HepG2 (cell line): Measurements from ENCODE around the gene SLC6A9. TPM values are rescaled to one million over a fixed set of nuclear protein-coding genes. Genes with fewer than 3 reads are reported as not detected.

ENCODE experiments used
- ATF1 ChIP-seq: IDR thresholded peaks from 2 replicates; pipeline ENCODE4 v1.6.1; 2016; ENCODE audit warnings: mild to moderate bottlenecking, control low read depth
- CTCF ChIP-seq: sonication (generic); formaldehyde crosslinking; IDR thresholded peaks from 2 replicates; pipeline ENCODE4 v1.5.0; 2020; ENCODE audit warnings: mild to moderate bottlenecking, missing genetic modification reagents, moderate library complexity
- FOSL1 ChIP-seq: sonication (generic); formaldehyde crosslinking; IDR thresholded peaks from 2 replicates; pipeline ENCODE4 v1.9.0; 2021; ENCODE audit warnings: missing genetic modification reagents, borderline replicate concordance
- FOXA3 ChIP-seq: IDR thresholded peaks from 2 replicates; pipeline ENCODE4 v1.6.1; 2016; ENCODE audit warnings: missing genetic modification reagents, missing compliant biosample characterization
- HOMEZ ChIP-seq: IDR thresholded peaks from 2 replicates; pipeline ENCODE4 v1.6.1; 2016; ENCODE audit warnings: low read depth
- HOXA5 ChIP-seq: sonication (generic); formaldehyde crosslinking; IDR thresholded peaks from 2 replicates; pipeline ENCODE4 v1.4.0; 2020; ENCODE audit warnings: missing genetic modification reagents
- HOXA9 ChIP-seq: sonication (generic); formaldehyde crosslinking; IDR thresholded peaks from 2 replicates; pipeline ENCODE4 v1.8.1; 2022; ENCODE audit warnings: missing genetic modification reagents, mild to moderate bottlenecking, moderate library complexity, borderline replicate concordance
- HOXD1 ChIP-seq: sonication (generic); formaldehyde crosslinking; IDR thresholded peaks from 2 replicates; pipeline ENCODE4 v1.5.0; 2020; ENCODE audit warnings: missing genetic modification reagents
- KMT2B ChIP-seq: IDR thresholded peaks from 2 replicates; pipeline ENCODE4 v1.6.1; 2016; ENCODE audit warnings: missing genetic modification reagents, missing compliant biosample characterization
- MZF1 ChIP-seq: sonication (generic); formaldehyde crosslinking; IDR thresholded peaks from 2 replicates; pipeline ENCODE4 v1.8.1; 2023; ENCODE audit warnings: mild to moderate bottlenecking, missing genetic modification reagents, borderline replicate concordance
- NFKBIZ ChIP-seq: IDR thresholded peaks from 2 replicates; pipeline ENCODE4 v1.6.1; 2018; ENCODE audit warnings: missing genetic modification reagents, missing compliant biosample characterization
- NKX3-1 ChIP-seq: sonication (generic); formaldehyde crosslinking; IDR thresholded peaks from 2 replicates; pipeline ENCODE4 v1.5.0; 2020; ENCODE audit warnings: missing genetic modification reagents
- ONECUT2 ChIP-seq: sonication (generic); formaldehyde crosslinking; IDR thresholded peaks from 2 replicates; pipeline ENCODE4 v1.4.0; 2020; ENCODE audit warnings: missing genetic modification reagents
- PAWR ChIP-seq: sonication (generic); formaldehyde crosslinking; IDR thresholded peaks from 2 replicates; pipeline ENCODE4 v1.4.0; 2020; ENCODE audit warnings: missing genetic modification reagents, mild to moderate bottlenecking, borderline replicate concordance
- RFX1 ChIP-seq: fragments of 450-650 bp; IDR thresholded peaks from 2 replicates; pipeline ENCODE4 v1.6.1; 2017
- SRF ChIP-seq: IDR thresholded peaks from 2 replicates; pipeline ENCODE4 v1.6.1; 2011; ENCODE audit warnings: mild to moderate bottlenecking, low read depth, low read length, moderate library complexity
- TBX2 ChIP-seq: sonication (generic); formaldehyde crosslinking; IDR thresholded peaks from 2 replicates; pipeline ENCODE4 v1.5.0; 2020; ENCODE audit warnings: missing genetic modification reagents, mild to moderate bottlenecking, borderline replicate concordance
- ZBTB8A ChIP-seq: sonication (generic); formaldehyde crosslinking; IDR thresholded peaks from 2 replicates; pipeline ENCODE4 v1.4.0; 2020; ENCODE audit warnings: mild to moderate bottlenecking, low read depth, missing genetic modification reagents, borderline replicate concordance
- ZNF430 ChIP-seq: sonication (generic); formaldehyde crosslinking; IDR thresholded peaks from 2 replicates; pipeline ENCODE4 v1.9.0; 2021; ENCODE audit warnings: mild to moderate bottlenecking, missing genetic modification reagents
- ZNF431 ChIP-seq: sonication (generic); formaldehyde crosslinking; IDR thresholded peaks from 2 replicates; pipeline ENCODE4 v1.9.0; 2022; ENCODE audit warnings: missing genetic modification reagents, low read depth, mild to moderate bottlenecking, borderline replicate concordance
- ZNF558 ChIP-seq: sonication (generic); formaldehyde crosslinking; IDR thresholded peaks from 2 replicates; pipeline ENCODE4 v1.9.0; 2022; ENCODE audit warnings: mild to moderate bottlenecking, missing genetic modification reagents, borderline replicate concordance
- ZNF562 ChIP-seq: sonication (generic); formaldehyde crosslinking; IDR thresholded peaks from 2 replicates; pipeline ENCODE4 v1.8.0; 2022; ENCODE audit warnings: missing genetic modification reagents, borderline replicate concordance
- ZNF607 ChIP-seq: sonication (generic); formaldehyde crosslinking; IDR thresholded peaks from 2 replicates; pipeline ENCODE4 v1.5.1; 2020; ENCODE audit warnings: missing genetic modification reagents, mild to moderate bottlenecking, borderline replicate concordance
- ZNF614 ChIP-seq: IDR thresholded peaks from 2 replicates; pipeline ENCODE4 v1.6.1; 2018; ENCODE audit warnings: missing biosample characterization, missing genetic modification reagents, inconsistent platforms, borderline replicate concordance
- ZZZ3 ChIP-seq: sonication (generic); formaldehyde crosslinking; IDR thresholded peaks from 2 replicates; pipeline ENCODE4 v1.4.0; 2020; ENCODE audit warnings: missing genetic modification reagents, mild to moderate bottlenecking, borderline replicate concordance
- polyA plus RNA-seq, 8 experiments: library from polyadenylated mRNA; depleted of rRNA in 3 of 8; stranded (reverse) in 7 of 8; unstranded in 1 of 8; fragments of >200 nt; fragmentation: Illumina TruSeq in 4 of 8; extraction: Trizol in 4 of 8; gene quantifications; 2 replicates each; pipeline versions ENCODE4 v1.2.1 to v1.2.3, GENCODE V29; 2011 to 2016; ENCODE audit warnings: low read depth in 4 of 8, missing spikeins in 1 of 8, mixed read lengths in 1 of 8; ENCODE audit not compliant: insufficient read depth in 1 of 8
- total RNA-seq, 5 experiments: library from RNA; depleted of rRNA; stranded (reverse); fragments of >200 nt; fragmentation: Illumina TruSeq; extraction: Trizol; gene quantifications; 2 replicates each; pipeline ENCODE4 v1.2.3, GENCODE V29; 2016; ENCODE audit warnings: low read depth in 1 of 5

The SLC6A9 gene
- total and polyA plus RNA-seq, 2 of the 13 experiments (the other 11 are each of a cell fraction or from before 2014, with no cell fraction given), result 8.5 to 9.9 TPM

- TF ChIP-seq RFX1 (no peak), ZNF562 (CRISPR knock-in tag) (no peak), KMT2B (CRISPR knock-in tag) (peak; percentile 80; the same call in 1 of the 2 replicates), CTCF (CRISPR knock-in tag) (peak; percentile 66), ZZZ3 (0 out of 2 replicates have a peak, but pooled peaks have one; percentile 11), TBX2 (CRISPR knock-in tag) (peak; percentile 83; the same call in 1 of the 2 replicates), FOXA3 (peak; percentile 39; the same call in 1 of the 2 replicates), PAWR (CRISPR knock-in tag) (no peak), ZNF614 (CRISPR knock-in tag) (peak; percentile 90; the same call in 1 of the 2 replicates), FOSL1 (CRISPR knock-in tag) (no peak), SRF (no peak), HOMEZ (no peak), ATF1 (CRISPR knock-in tag) (no peak), ZNF607 (CRISPR knock-in tag) (peak; percentile 92; the same call in 1 of the 2 replicates), ZBTB8A (CRISPR knock-in tag) (no peak), ZNF431 (CRISPR knock-in tag) (peak; percentile 80; the same call in 1 of the 2 replicates), MZF1 (CRISPR knock-in tag) (no peak), HOXD1 (CRISPR knock-in tag) (no peak), ZNF430 (CRISPR knock-in tag) (peak; percentile 72), ZNF558 (CRISPR knock-in tag) (0 out of 2 replicates have a peak, but pooled peaks have one; percentile 58), NKX3-1 (CRISPR knock-in tag) (peak; percentile 36; the same call in 1 of the 2 replicates), NFKBIZ (CRISPR knock-in tag) (no peak), ONECUT2 (CRISPR knock-in tag) (no peak), HOXA9 (peak; percentile 54; the same call in 1 of the 2 replicates), HOXA5 (peak; percentile 68; the same call in 1 of the 2 replicates)
Observed at GRCh38 chr1:43974443-43975248, 56.6 kb downstream of the SLC6A9 start, which contains the start of gene ATP6V0B (continued).
